GM10847 (cell line): ENCODE data around the gene CDC42BPB.

Source experiments
- POLR2A ChIP-seq: IDR thresholded peaks from 2 replicates; pipeline ENCODE4 v1.6.1; 2011; ENCODE audit not compliant: insufficient read length; ENCODE audit errors: extremely low read depth

The CDC42BPB gene

DNA sequence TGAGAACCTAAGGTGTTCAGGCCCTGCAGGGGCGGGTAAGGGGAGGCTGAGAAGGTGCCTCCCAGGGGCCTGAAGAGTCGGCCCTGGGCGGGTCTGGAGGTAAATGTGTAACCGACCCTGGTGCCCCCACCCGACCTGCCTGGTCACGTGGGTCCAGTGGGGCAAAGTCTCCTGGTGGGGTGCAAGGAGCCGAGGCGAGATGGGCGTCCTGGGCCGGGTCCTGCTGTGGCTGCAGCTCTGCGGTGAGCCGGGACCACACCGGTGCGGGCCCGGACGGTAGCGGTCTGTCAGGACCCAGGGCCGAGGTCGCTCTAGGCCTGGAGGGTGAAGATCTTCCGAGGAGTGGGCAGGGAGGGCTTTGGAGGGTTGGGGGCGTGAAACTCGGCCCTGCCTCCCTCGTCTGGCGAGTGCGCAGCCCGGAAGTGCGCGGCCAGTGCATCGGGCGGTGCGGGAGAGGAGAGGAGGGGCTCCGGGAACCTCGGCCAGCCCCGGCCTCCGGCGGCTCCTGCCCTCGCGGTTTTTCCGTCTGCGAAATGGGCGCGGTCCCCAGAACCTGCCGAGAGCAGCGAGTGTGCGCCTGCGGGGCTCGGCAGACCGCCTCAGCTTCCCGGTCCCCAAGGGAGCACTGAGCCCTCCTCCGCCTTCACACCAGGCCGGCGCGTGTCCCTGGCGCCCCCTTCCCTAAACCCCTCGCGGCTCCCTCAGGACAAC lies 134.7 kb downstream of the CDC42BPB start, which contains the start of gene AMN:
Gene AMN (plus strand): TSS at position 174 of the 711 bp plus-strand sequence. CDS start 26 bp downstream, at position 200.
- no peak for TF ChIP-seq POLR2A

DNA sequence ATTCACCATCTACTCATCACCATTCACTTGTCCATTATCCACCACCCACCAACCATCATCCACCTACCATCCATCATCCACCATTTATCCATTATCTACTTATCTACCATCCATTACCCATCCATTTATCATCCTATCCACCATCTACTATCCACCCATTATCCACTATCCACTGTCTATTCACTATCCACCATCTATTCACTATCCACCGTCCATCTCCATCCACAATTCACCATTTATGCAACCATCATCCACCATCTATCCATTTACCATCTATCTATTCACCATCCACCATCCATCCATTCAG lies 136.4 kb downstream of the CDC42BPB start:
- no peak for TF ChIP-seq POLR2A

GRCh38 chr14:102920273-102920997 lies 136.9 kb downstream of the CDC42BPB start:
- no peak for TF ChIP-seq POLR2A

- TF ChIP-seq POLR2A, result no peak
Observed at GRCh38 chr14:102918438-102918837, 138.9 kb downstream of the CDC42BPB start.

DNA sequence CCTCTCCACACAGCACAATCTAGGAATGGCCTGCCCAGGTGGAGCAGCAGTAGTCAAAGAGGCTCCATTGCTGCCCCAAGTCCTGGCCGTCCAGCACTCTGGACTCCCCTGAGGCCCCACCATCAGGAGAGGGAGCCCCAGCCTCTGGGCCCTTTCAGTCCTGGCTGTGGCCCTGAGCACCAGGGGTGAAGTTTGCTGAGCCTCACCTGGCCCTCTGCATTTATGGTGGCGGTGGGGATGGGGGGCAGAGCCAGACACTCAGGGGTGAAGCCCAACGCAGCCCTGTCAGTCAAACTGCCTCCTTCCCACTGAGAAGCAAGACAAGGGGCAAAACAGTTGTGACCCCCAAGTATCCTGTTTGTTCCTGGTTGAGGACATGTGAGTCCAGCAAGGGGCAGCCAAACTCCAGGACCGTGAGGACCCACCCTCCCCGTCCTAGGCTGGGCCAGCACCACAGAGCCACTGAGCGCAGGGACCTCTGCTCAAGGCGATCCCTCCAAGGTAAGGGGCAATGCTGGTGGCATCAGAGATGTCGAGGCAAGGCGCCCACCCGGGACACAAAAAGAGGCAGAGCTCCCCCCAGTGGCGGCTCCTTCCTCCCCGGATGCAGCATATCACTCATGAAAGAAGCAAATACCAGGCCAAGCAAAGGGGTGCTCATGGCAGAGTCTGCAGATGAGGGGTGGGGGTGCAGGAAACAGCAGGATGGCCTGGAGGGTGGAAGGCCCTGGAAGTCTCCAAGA lies 139.7 kb downstream of the CDC42BPB start:
- TF ChIP-seq POLR2A, result no peak

DNA sequence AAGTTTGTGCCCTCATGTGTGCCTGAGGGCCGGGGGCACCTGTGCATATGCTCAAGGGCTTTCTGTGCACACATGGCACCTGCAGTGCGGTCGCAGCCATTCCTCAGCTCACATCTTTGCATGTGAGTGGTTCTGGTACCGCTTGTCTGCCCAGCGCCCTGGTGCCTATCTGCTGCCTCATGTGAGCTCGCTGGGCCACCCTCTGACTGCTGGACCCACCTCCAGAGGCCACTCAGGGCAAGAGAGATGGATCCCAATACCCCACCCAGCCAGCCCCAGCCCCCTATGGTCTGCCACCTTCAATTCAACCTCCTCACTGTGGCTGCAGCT lies 140.3 kb downstream of the CDC42BPB start:
- no peak for TF ChIP-seq POLR2A

DNA sequence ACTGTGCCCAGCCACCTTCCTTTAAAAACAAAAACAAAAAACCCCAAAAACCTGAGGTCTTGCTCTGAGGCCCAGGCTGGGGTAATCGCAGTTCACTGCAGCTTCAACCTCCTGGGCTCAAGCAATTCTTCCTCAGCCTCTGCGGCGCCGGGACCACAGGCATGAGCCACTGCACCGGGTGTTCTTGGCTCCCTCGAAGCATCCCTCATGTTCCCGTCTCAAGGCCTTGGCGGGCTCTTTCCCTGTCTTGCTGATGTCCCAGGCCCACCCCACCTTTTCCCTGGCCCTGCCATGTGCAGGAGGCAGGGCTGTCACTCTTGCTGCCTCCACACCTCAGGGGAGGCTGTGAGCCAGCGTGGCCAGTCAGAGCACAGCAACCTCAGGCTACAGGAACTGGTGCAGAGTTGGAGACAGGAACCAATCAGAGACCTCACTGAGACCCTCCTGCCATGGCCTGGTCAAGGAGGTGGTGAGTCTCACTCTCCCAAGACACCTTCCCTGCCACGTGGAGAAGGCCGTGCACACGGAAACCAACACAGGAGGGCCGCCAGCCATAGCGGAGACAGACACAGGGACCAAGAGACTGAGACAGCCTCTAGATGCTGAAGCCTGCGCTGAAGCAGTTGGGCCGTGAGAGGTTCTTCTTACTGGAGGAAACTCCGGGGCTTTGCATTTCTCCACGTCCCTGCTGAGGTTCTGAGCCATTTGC lies 140.8 kb downstream of the CDC42BPB start:
- TF ChIP-seq POLR2A, result no peak

DNA sequence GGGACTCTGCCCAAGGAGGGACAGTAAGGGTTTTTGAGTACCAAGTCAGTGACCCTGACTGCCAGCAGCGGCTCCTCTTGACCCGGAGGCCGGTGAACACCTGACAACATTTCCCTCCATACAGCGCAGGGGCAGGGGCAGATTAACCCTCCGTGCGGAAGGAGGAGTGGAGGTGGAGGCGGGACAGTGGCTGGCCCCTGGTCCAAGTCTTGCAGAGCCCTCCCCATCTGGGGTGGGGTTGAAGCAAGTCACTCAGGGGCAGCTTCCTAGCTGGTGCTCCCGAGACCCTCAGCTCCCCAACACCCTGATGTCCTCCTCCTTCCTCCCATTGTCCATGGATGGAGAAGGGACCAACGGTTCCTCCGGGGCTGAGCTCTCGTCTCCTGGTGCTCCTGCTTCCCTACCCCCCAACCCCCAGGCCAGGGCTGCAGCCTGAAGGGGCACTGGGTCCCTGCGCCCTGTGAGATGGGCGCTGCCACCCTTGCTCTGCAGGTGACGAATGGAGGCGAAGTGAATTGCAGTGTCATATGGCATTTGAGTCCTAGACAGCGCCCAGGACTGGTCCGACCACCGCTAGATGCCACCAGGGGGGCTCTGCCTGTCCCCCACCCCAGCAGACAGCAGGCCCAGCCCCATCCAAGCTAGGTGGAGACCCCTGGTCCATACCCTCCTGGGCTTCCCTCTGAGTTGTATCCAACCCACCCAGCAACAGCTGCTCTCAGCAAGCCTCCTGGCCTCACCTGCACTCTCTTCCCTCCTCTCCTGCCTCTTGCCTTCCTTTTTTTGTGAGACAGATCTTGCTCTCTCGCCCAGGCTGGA lies 141.8 kb downstream of the CDC42BPB start:
- no peak for TF ChIP-seq POLR2A

GRCh38 chr14:102914474-102915291 lies 142.7 kb downstream of the CDC42BPB start:
- TF ChIP-seq POLR2A, result peak; percentile 16

GRCh38 chr14:102913341-102914211 lies 143.8 kb downstream of the CDC42BPB start:
- TF ChIP-seq POLR2A, result no peak

- no peak for TF ChIP-seq POLR2A
Observed at GRCh38 chr14:102911991-102912761, 145.2 kb downstream of the CDC42BPB start.

DNA sequence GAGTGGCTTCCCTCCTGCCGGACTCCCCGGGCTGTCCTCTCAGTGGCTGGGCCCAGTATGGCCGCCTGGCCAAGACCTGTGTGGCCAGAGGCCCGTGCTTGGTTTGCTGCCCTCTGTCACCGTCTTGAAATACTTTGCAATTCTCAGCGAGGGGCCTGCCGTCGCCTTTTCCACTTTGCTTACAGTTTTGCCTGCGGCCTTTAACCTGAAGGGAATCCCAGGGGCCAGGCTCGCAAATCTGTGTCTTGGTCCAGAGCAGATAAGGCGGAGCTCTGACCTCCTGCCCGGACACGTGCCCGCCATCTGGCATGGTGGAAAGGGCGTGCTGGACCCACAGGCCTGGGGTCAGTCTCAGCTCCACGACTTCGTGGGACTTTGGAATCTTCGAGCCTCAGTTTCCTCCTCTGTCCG lies 145.8 kb downstream of the CDC42BPB start:
- no peak for TF ChIP-seq POLR2A
